Neural cell (in vitro differentiated cells): ENCODE results near the gene XXYLT1.

Experiments
- EP300 ChIP-seq: fragments of 450-650 bp; conservative IDR thresholded peaks from 2 replicates; pipeline ENCODE4 v1.6.1; 2014; ENCODE audit warnings: antibody characterized with exemption, mild to moderate bottlenecking, moderate library complexity; ENCODE audit not compliant: poor library complexity, severe bottlenecking
- EZH2 ChIP-seq: fragments of 200-600, 300-800 bp; shearing (Covaris generic), sonication (generic); IDR thresholded peaks from 2 replicates; pipeline ENCODE4 v1.6.1; 2014; ENCODE audit warnings: antibody characterized with exemption, low read length, borderline replicate concordance, mild to moderate bottlenecking; ENCODE audit not compliant: insufficient read depth, poor library complexity, severe bottlenecking
- POLR2AphosphoS5 ChIP-seq: IDR thresholded peaks from 2 replicates; pipeline ENCODE4 v1.6.1; 2012
- TF ChIP-seq, protein P1 (sequence below): fragments of 450-650 bp; IDR thresholded peaks from 2 replicates; pipeline ENCODE4 v1.5.1; 2014; ENCODE audit warnings: antibody characterized with exemption, mild to moderate bottlenecking, moderate library complexity; ENCODE audit not compliant: poor library complexity, severe bottlenecking

GRCh38 chr3:195111766-195112165 is 159.2 kb downstream of the XXYLT1 start:
- TF ChIP-seq EZH2 (no peak), EP300 (no peak), POLR2AphosphoS5 (no peak)
- TF ChIP-seq, protein P1, sequence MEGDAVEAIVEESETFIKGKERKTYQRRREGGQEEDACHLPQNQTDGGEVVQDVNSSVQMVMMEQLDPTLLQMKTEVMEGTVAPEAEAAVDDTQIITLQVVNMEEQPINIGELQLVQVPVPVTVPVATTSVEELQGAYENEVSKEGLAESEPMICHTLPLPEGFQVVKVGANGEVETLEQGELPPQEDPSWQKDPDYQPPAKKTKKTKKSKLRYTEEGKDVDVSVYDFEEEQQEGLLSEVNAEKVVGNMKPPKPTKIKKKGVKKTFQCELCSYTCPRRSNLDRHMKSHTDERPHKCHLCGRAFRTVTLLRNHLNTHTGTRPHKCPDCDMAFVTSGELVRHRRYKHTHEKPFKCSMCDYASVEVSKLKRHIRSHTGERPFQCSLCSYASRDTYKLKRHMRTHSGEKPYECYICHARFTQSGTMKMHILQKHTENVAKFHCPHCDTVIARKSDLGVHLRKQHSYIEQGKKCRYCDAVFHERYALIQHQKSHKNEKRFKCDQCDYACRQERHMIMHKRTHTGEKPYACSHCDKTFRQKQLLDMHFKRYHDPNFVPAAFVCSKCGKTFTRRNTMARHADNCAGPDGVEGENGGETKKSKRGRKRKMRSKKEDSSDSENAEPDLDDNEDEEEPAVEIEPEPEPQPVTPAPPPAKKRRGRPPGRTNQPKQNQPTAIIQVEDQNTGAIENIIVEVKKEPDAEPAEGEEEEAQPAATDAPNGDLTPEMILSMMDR, result no peak
